Karpas-422 (cell line): Measurements from ENCODE around the gene SURF2. TPM values are rescaled to one million over a fixed set of nuclear protein-coding genes. Genes with fewer than 3 reads are reported as not detected.
"Not testable (repeated sequence)": the region's sequence is repeated elsewhere in the genome, so short reads cannot be mapped to it uniquely, and the experiment has no call there.

Source experiments
- DNase-seq: peaks from one replicate; pipeline ENCODE4 v3.0.0-alpha.2; 2015
- H2AFZ ChIP-seq: fragments of 200-600 bp; sonication (generic); 2 replicates; pipeline ENCODE4 v1.6.1; 2014; ENCODE audit warnings: antibody characterized with exemption, low read length, mixed read lengths
- H3K27ac ChIP-seq: fragments of 200-600 bp; sonication (generic); 2 replicates; pipeline ENCODE4 v1.5.1; 2014; ENCODE audit warnings: mild to moderate bottlenecking, low read length, moderate library complexity
- H3K27me3 ChIP-seq: fragments of 200-600 bp; sonication (generic); 2 replicates; pipeline ENCODE4 v1.6.1; 2014; ENCODE audit warnings: low read length, mixed read lengths
- H3K36me3 ChIP-seq: fragments of 200-600 bp; sonication (generic); 2 replicates; pipeline ENCODE4 v1.6.1; 2014; ENCODE audit warnings: low read length, mixed read lengths; ENCODE audit not compliant: insufficient read depth
- H3K4me1 ChIP-seq: fragments of 200-600 bp; sonication (generic); 2 replicates; pipeline ENCODE4 v1.6.1; 2014; ENCODE audit warnings: mild to moderate bottlenecking, low read length, mixed read lengths
- H3K4me2 ChIP-seq: fragments of 200-600 bp; sonication (generic); 2 replicates; pipeline ENCODE4 v1.6.1; 2014; ENCODE audit warnings: low read length, low read depth, mild to moderate bottlenecking; ENCODE audit not compliant: poor library complexity, severe bottlenecking
- H3K4me3 ChIP-seq: fragments of 200-600 bp; sonication (generic); 2 replicates; pipeline ENCODE4 v1.5.1; 2014; ENCODE audit warnings: mild to moderate bottlenecking, antibody characterized with exemption, low read length, mixed read lengths
- H3K79me2 ChIP-seq: fragments of 200-600 bp; sonication (generic); 2 replicates; pipeline ENCODE4 v1.6.1; 2014; ENCODE audit warnings: mild to moderate bottlenecking, low read length, mixed read lengths
- H3K9ac ChIP-seq: fragments of 200-600 bp; sonication (generic); 2 replicates; pipeline ENCODE4 v1.6.0; 2014; ENCODE audit warnings: low read length
- H3K9me2 ChIP-seq: fragments of 200-600 bp; sonication (generic), shearing (Covaris generic); replicated peaks from 2 replicates; pipeline ENCODE4 v1.6.0; 2014; ENCODE audit warnings: mild to moderate bottlenecking, low read length, moderate library complexity; ENCODE audit not compliant: insufficient read depth
- H3K9me3 ChIP-seq: fragments of 300-700, 200-600 bp; sonication (generic); 2 replicates; pipeline ENCODE4 v1.6.1; 2014; ENCODE audit warnings: low read length, mixed read lengths
- H4K20me1 ChIP-seq: fragments of 200-600 bp; sonication (generic); 2 replicates; pipeline ENCODE4 v1.6.1; 2014; ENCODE audit warnings: mild to moderate bottlenecking, antibody characterized with exemption, low read length, low read depth; ENCODE audit not compliant: insufficient read depth
- total RNA-seq: library from RNA; depleted of rRNA; stranded (reverse); fragments of >200 nt; shearing (Covaris generic); gene quantifications from 2 replicates; pipeline ENCODE4 v1.2.3, GENCODE V29; 2014; ENCODE audit warnings: low replicate concordance

Gene SURF2
- total RNA-seq, 1 experiment from 2014 or later: 20.0 TPM

DNA sequence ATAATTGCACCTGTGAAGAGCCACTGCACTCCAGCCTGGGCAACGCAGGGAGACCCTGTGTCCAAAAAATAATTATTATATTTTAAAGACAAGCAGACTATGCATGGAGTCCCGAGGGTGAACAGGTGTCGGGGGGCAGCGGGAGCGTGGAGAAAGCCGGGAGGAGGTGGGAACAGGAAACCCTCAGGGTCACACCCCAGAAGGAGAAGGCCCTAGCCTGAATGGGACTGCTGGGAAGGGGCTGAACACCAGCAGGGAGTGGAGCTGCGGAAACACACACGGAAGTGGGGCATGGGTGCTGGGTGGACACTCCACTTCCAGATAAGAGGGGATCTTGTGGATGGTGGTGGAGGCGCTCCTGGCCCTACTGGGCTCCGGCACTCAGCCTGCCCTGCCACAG lies 33.1 kb upstream of the SURF2 start:
- DNase-seq: no peak
- H3K9me2 ChIP-seq: no peaks in the 10 kb centered on the region

DNA sequence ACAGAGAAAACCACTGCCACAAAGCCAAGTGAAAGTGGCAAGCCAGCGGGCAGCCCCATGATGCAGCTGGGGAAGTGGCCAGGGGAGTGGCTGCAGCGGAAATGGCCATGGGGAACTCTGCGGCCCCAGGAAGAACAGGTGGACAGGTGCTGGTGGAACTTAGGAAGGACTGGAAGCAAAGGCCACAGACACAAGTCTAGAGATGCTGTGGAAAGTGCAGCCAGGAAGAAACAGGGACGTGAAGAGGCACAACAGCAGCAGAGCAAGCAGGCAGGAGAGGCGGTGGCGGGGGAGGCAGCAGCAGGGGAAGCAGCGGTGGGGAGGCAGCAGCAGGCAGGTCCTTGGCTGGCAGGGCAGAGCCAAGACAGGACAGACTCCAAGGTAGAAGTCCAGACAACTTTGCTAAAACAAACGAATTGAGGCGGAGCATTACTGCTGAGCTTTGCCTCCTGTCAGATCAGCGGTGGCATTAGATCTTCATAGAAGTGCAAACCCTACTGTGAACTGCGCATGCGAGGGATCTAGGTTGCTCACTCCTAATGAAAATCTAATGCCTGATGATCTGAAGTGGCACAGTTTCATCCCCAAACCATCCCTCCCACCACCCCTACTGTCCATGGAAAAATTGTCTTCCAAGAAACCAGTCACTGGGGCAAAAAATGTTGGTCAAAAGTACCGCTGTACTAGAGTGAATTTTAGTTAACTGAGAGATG lies 32.2 kb upstream of the SURF2 start:
- Histone ChIP-seq H3K27me3 (no peaks in the 10 kb centered on the region), H4K20me1 (0 out of 2 replicates have a peak, but pooled peaks cover 4% of the 10 kb centered on the region), H2AFZ (no peak overlapping the region), H3K9me3 (no peaks in the 10 kb centered on the region), H3K79me2 (no peaks in the 10 kb centered on the region), H3K9ac (no peak overlapping the region), H3K4me2 (no peak overlapping the region), H3K27ac (no peak overlapping the region), H3K9me2 (no peaks in the 10 kb centered on the region), H3K4me1 (no peaks in the 10 kb centered on the region), H3K4me3 (no peak overlapping the region), H3K36me3 (no peaks in the 10 kb centered on the region)
- DNase-seq: no peak

More for the DNA sequence above, 33.1 kb upstream of the SURF2 start:
- Histone ChIP-seq H3K27ac (no peak overlapping the region), H3K36me3 (no peaks in the 10 kb centered on the region), H3K9me3 (no peaks in the 10 kb centered on the region), H3K9ac (no peak overlapping the region), H3K79me2 (no peaks in the 10 kb centered on the region), H4K20me1 (no peaks in the 10 kb centered on the region), H3K4me3 (no peak overlapping the region), H2AFZ (no peak overlapping the region), H3K27me3 (no peaks in the 10 kb centered on the region), H3K4me1 (no peaks in the 10 kb centered on the region), H3K4me2 (no peak overlapping the region)

DNA sequence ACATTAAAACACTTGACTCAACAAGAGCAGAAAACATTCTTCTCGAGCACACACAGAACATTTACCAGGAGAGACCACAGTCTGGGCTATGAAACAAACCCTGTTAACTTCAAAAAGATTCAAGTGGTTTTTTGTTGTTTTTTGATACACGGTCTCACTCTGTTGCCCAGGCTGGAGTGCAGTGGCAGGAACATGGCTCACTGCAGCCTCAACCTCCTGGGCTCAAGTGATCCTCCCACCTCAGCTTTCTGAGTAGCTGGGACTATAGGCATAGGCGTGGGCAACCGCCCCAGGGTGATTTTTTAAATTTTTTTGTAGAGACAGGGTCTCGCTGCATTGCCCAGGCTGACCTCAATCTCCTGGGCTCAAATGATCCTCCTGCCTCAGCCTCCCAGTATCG lies 29.3 kb upstream of the SURF2 start:
- H3K36me3 ChIP-seq, DNase-seq, H3K27ac ChIP-seq, H3K9me3 ChIP-seq, H3K9ac ChIP-seq, H3K4me2 ChIP-seq, H3K4me3 ChIP-seq, H3K27me3 ChIP-seq, H3K4me1 ChIP-seq, H3K9me2 ChIP-seq, H3K79me2 ChIP-seq, H2AFZ ChIP-seq: not testable (repeated sequence)
- peaks cover 10% of the 10 kb centered on the region for H4K20me1 ChIP-seq

DNA sequence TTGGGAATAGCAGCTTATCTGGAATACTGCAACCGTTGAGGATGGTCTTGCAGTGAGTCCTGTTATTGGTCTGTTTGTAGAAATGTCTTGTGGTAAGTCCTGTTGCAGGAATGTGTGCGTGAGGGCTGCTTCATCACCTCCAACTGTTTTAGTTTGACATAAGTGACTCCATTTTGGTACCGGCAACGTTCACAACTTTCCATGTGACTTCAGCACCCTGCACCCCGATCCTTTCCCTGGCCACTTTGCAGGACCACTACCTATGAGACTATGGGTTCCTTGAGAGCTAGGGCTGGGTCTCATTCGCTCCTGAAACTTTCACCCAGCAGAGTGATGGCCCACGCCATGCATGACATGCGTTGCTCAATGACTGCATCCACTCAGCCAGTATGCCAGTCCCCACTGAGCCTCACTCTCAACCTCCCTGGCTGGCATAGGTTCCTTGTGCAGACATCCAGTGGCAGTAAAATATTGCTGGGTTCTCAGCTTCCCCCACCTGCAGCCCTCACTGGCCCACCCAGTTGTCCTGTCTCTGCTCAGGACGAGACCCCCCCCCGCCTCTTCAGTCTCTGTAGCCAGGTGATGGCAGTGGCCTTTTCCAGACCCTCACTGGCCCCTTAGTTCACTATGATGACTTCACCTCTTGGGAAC lies 28.4 kb upstream of the SURF2 start:
- no peak overlapping the region for H3K27ac ChIP-seq
- H3K4me3 ChIP-seq: no peak overlapping the region
- H3K4me1 ChIP-seq: no peaks in the 10 kb centered on the region
- peak; percentile 42 for DNase-seq
- no peak overlapping the region for H2AFZ ChIP-seq
- H3K9me2 ChIP-seq: no peaks in the 10 kb centered on the region
- H3K79me2 ChIP-seq: no peaks in the 10 kb centered on the region
- H4K20me1 ChIP-seq: peaks cover 10% of the 10 kb centered on the region
- H3K9ac ChIP-seq: no peak overlapping the region
- H3K27me3 ChIP-seq: no peaks in the 10 kb centered on the region
- H3K4me2 ChIP-seq: no peak overlapping the region
- no peaks in the 10 kb centered on the region for H3K9me3 ChIP-seq
- H3K36me3 ChIP-seq: peaks cover 4% of the 10 kb centered on the region; the same call in 1 of the 2 replicates

DNA sequence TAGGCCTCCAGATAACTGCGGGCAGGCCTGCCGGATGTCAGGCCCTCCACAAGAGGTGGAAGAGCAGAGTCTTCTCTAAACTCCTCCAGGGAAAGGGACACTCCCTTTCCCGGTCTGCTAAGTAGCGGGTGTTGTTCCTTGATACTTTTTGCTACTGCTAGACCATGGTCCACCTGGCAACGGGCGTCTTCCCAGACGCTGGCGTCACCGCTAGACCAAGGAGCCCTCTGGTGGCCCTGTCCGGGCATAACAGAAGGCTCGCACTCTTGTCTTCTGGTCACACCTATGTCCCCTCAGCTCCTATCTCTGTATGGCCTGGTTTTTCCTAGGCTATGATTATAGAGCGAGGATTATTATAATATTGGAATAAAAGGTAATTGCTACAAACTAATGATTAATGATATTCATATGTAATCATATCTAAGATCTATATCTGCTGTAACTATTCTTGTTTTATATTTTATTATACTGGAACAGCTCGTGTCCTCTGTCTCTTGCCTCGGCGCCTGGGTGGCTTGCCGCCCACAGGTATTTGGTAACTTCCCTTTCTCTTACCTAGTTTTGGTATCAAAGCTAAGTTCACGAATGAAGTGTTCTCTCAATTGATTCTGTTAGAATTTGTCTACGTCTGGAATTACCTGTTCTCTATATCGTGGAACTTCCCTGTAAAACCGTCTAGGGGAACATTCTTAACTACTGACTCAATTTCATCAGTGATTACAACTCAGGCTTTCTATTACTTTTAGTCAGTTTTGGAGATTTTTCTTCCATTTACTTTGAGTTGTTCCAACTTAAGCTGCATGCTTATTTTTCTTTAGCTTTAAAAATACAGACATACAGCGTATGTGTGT lies 26.8 kb upstream of the SURF2 start:
- not testable (repeated sequence) for H2AFZ ChIP-seq, H3K4me3 ChIP-seq, H3K27me3 ChIP-seq, H3K4me1 ChIP-seq, H3K27ac ChIP-seq, H3K9ac ChIP-seq, H3K79me2 ChIP-seq, H3K9me2 ChIP-seq, DNase-seq, H3K4me2 ChIP-seq, H3K9me3 ChIP-seq
- peaks cover 24% of the 10 kb centered on the region for H4K20me1 ChIP-seq
- peaks cover 18% of the 10 kb centered on the region; the same call in 1 of the 2 replicates for H3K36me3 ChIP-seq

DNA sequence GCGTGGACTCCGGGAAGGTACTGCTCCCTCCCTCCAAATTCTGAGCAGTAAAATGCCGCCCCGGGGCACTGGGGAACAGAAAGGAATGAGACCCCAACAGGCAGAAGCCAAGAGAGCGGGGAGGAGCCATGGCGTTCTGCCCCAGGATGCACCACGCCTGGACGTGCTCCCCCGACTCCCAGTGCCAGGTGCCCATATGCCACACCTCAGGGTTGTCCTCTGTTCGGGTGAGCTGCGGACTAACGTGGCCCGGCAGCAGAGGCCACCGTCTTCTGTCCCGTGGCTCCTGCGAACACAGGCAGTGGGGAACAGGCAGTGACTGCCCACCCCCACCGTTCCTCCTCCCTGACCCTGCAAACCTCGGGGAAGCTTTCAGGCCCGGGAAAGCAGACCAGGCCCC lies 25.1 kb upstream of the SURF2 start:
- Histone ChIP-seq H3K9me2 (no peaks in the 10 kb centered on the region), H3K4me1 (peaks cover 10% of the 10 kb centered on the region), H3K27me3 (no peaks in the 10 kb centered on the region), H4K20me1 (peaks cover 25% of the 10 kb centered on the region), H3K36me3 (peaks cover 21% of the 10 kb centered on the region; the same call in 1 of the 2 replicates), H2AFZ (no peak overlapping the region), H3K4me3 (no peak overlapping the region), H3K79me2 (peaks cover 21% of the 10 kb centered on the region), H3K9ac (no peak overlapping the region), H3K4me2 (no peak overlapping the region), H3K9me3 (no peaks in the 10 kb centered on the region), H3K27ac (no peak overlapping the region)
- no peak for DNase-seq

DNA sequence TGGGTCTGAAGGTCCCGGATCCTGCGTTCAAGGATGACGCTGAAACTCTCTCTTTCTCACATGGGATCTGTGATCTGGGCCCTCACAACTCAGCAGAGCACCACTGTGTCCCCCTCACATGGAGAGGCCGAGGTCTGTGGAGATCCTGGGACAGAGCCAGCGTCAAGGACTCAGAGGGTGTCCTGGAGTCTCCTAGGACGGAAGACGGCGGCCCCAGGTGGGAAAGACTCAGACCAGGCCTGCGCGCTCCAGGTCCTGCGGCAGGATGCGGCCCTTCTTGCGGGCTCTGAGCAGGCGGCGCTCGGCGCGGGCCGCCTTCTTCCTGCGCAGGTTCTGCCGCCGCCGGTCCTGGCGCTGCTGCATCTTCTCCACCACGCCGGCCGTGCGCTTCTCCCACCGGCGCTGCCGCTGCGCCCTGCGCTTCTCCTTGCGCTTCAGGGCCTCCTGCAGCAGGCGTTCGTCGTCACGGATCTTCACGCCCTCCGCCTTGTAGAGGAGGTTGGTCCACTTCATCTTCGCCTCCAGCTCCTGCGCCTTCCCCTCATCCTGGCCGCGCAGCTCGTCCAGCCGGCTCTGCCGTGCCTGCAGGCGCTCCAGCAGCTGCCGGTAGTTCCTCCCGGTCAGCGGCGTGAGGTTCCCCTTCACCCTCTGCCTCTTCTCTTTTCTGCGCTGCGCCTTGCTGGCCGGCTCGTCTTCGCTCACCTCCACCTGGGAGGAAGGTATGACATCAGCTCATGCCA lies 24.5 kb upstream of the SURF2 start:
- H2AFZ ChIP-seq: no peak overlapping the region
- DNase-seq: no peak
- H3K9ac ChIP-seq: no peak overlapping the region
- no peak overlapping the region for H3K27ac ChIP-seq
- H3K9me2 ChIP-seq: no peaks in the 10 kb centered on the region
- no peaks in the 10 kb centered on the region for H3K27me3 ChIP-seq
- no peak overlapping the region for H3K4me2 ChIP-seq
- H3K79me2 ChIP-seq: peaks cover 21% of the 10 kb centered on the region
- H3K4me3 ChIP-seq: no peak overlapping the region
- no peaks in the 10 kb centered on the region for H3K9me3 ChIP-seq
- peaks cover 21% of the 10 kb centered on the region; the same call in 1 of the 2 replicates for H3K36me3 ChIP-seq
- peaks cover 14% of the 10 kb centered on the region for H3K4me1 ChIP-seq
- peaks cover 25% of the 10 kb centered on the region for H4K20me1 ChIP-seq
